Kidney capillary endothelial cell (primary cell): Measurements from ENCODE around the gene SNX33.
A peak's percentile ranks its signal among the peaks of the same experiment; 100 is the strongest.
"Not testable (repeated sequence)": the region's sequence is repeated elsewhere in the genome, so short reads cannot be mapped to it uniquely, and the experiment has no call there.

ENCODE experiments used
- DNase-seq: peaks from one replicate; pipeline ENCODE4 v3.0.0-alpha.2; 2018; ENCODE audit warnings: low spot score

SNX33 gene

GRCh38 chr15:75683646-75684312 is 36.1 kb downstream of the SNX33 start:
- DNase-seq = peak; percentile 61

- no peak for DNase-seq
Observed at GRCh38 chr15:75684648-75685047, 36.9 kb downstream of the SNX33 start.

GRCh38 chr15:75685195-75685594 is 37.5 kb downstream of the SNX33 start:
- DNase-seq = no peak

DNA sequence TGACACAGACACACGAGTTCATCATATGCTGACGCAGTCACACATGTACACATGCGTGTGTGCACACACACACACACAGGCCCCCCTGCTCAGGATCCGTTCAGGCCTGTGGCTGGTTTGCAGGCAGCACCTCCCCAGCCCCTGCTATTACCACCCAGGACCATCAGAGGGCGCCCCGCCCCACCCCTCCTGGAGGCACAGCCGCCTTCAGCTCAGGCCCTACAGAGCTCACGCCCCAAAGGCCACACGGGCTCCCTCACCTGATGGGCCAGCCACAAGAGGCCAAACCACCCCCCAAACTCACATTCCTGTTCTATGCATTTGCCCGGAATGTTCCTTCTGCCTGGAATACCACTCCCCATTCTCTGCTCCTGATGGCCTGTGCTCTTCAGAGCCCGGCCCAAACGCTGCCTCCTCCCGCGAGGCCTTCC is 38.5 kb downstream of the SNX33 start:
- peak; percentile 47 for DNase-seq

DNA sequence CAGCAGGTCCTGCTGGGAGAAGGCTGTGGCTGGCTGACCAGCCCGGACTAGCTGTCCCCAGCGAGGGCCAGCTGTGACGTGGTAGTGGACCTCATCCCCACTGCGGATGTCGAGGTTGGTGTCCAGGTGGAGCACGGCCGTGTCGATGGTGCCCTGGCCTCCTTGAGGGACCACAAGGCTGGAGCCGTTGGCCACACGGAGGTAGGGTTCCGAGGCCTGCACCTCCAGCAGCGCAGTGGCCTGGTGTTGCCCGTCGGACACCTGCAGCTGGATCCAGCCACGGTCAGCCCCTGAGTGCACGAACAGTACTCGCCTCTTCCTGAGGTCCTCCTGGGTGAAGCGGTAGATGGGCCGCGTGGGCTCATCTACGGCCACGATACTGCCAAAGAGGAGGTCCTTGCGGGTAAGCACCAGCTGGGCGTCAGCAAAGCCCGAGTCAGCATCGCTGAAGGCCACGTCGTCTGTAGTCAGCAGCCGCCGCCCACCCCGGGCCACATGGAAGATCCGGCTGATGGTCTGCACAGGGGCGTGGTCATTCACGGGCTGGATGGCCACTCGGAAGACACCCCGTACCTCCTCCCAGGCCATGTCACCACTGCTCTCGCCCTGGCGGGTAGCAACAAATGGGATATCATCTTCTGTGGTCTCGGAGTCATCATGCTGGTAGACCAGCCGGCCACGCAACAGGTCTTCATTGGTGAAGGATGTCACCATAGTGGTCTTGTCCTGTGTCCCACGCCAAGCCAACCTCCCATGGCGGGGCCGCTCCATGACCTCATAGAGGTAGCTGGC is 40.0 kb downstream of the SNX33 start:
- no peak for DNase-seq

DNA sequence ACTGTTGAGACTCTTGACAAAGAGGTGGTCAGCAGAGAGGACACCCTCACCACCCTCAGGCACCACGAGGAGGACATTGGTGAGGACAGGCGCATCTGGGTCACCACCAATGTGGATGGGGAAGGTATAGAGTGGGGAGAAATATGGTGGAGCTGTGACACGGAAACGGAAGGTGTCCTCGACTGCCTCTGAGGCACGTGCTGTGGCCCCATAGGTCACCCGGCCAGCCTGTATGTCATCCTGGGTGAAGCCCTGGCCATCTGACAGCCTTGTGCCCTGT is 40.5 kb downstream of the SNX33 start:
- no peak for DNase-seq

DNA sequence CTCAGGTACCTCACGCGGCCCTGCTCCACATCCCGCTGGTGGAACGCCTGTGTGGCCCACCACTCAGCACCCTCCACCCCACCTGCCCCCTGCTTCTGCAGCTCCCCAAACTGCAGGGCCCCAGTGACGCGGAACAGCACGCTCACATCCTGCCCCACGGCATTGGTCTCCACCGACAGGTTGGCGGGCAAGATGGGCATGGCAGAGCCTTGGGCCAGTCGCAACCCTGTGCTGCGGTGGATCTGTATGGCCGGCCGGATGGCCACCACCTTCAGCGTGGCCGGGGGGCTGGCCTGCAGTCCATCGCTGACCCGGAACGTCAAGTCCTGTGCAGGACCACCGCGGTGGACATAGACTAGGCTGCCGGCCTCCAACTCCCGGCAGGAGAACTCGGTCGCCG is 41.1 kb downstream of the SNX33 start:
- no peak for DNase-seq

- DNase-seq = not testable (repeated sequence)
Observed at GRCh38 chr15:75689429-75689828, 41.7 kb downstream of the SNX33 start.

- DNase-seq = not testable (repeated sequence)
Observed at GRCh38 chr15:75692311-75692710, 44.6 kb downstream of the SNX33 start.

DNA sequence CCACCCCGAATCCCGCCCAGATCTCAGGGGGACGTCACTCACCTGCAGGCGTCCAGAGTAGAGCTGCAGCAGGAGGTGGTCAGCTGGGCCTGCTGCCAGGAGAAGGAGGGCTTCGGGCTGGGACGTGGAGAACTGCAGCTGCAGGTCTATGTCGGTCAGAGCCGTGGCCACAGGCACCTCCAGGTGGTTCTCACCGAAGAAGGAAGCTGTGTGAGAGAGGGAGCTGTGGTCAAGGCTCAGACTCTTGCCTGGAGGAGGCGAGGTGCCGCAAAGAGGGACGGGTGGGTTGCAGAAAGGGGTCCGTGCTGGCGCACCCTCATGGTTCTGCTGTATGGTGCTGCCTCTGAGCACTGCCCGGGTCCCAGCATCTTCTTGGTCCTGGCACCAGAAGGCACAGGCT is 45.3 kb downstream of the SNX33 start:
- not testable (repeated sequence) for DNase-seq

DNA sequence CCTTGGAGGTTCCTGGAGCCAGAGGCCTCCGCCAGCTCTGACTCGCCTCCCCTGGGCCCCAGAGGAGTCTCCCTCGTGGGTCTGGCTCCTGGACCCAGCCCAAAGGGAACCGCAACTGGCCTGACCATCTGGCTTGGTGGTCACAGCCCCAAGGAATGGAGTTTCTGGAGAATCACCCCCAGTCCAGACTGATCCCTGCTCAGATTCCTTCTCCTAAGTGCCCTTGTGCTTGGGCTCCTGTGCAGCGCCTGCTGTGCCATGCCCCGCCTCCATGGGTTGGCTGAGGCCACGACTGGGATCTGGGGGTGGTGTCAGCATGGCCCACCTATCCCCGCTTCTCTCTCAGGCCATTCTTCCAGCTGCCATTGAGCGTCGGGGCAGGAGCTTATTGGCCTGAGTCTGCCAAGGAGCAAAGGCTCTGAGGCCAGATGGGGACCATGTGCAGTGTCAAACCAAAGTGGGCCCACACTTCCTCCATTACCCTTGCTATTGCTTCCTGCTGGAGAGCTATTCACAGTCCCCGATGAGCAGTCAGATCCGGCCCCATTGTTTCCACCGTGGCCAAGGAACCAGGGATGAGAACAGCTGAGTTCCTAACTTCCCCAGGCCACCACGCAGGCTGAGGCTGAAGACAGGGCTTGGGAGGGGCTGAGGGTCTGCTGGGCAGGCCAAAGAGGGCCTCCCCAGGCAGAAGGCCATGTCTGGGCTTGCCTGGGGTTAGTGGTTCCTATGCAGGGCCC is 46.0 kb downstream of the SNX33 start:
- peak; percentile 87 for DNase-seq

DNA sequence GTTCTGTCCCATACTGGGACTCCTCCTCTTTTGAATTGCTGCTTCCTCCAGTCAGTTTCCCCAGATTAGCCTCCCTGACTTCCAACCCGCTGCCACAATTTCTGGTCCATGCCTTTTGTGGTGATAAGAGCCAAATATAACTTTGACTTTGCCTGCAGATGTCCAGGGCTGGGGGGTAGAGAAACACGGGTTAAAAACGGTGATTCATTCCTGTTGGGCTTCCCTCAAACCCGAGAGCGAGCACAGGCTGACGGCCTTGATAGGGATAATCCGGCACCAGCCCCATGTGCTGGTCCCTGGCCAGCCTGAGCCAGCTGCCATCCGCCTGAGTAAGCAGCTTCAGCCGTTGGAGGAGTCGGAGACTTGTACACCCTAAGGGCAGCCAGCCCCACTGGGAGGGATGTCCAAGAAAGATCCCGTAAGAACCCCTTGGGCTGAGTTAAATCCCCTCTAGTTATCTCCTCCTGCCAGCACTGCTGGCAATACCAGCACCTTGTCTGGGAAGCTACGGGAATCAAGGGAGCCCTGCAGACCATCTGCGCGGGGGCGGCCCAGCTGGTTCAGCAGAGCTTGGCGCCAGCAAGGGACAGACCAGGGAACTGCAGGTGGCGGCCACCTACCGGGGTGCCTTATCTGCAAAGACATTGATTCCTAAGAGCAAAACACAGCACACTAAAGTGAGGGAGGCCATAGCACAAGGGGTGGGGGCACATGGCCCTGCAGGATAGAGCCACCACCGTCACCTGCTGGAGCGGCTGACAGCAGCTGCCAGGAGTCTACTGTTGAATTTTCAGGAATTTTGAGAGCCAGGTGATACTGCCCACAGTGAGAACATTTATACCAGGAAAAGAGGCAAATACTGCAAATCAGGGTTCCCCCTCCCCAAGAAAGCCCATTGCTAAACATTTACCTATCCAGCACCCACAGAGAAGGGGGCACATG is 46.8 kb downstream of the SNX33 start:
- DNase-seq = peak; percentile 76

- no peak for DNase-seq
Observed at GRCh38 chr15:75695220-75695619, 47.5 kb downstream of the SNX33 start.

- no peak for DNase-seq
Observed at GRCh38 chr15:75695634-75696310, 48.1 kb downstream of the SNX33 start.

DNA sequence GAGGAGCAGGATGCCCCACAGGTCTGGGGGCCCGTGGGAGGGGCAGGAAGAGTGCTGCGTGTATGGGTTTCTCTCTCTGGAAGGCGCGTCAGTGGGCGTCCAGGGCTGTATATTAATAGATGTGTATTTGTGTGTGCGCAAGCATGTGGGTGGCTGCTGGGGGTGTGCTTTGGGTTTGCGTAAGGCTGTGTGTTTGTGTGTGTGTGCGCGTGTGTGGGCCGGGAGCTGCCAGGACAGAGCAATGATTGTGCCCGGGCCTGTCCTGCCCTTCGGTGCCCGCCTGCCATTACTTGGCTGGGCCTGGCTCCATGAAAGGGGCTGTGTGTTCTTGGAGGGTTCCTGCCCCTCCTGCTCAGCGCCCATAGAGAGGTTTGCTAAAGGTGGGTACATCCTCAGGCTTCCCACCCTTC is 48.6 kb downstream of the SNX33 start:
- DNase-seq = no peak

DNA sequence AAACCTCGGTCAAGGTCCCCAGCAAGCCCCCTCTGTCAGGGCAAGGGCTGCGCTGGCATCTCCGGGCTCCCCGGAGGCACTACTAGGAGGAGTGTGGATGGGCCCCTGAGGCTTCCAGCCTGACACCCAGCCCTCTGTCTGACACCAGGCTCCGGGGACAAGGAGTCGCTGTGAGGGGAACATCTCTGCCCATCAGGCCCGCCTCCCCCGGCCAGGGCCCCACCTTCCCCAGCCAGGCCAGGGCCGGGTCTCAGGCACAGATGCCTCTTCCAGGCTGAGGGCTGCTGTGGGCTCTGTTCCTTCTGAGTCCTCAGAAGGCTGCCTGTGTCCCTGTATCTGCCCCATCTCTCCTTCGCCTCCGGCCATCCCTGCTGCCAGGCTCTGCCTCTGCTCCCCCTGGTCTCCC is 49.1 kb downstream of the SNX33 start:
- DNase-seq = no peak

- DNase-seq = no peak
Observed at GRCh38 chr15:75697523-75697922, 49.8 kb downstream of the SNX33 start.

- not testable (repeated sequence) for DNase-seq
Observed at GRCh38 chr15:75697974-75698747, 50.4 kb downstream of the SNX33 start.

- not testable (repeated sequence) for DNase-seq
Observed at GRCh38 chr15:75699517-75699916, 51.8 kb downstream of the SNX33 start.
